ENCODE data around the gene TMEM72.
A peak's percentile ranks its signal among the peaks of the same experiment; 100 is the strongest.

Gene TMEM72

DNA sequence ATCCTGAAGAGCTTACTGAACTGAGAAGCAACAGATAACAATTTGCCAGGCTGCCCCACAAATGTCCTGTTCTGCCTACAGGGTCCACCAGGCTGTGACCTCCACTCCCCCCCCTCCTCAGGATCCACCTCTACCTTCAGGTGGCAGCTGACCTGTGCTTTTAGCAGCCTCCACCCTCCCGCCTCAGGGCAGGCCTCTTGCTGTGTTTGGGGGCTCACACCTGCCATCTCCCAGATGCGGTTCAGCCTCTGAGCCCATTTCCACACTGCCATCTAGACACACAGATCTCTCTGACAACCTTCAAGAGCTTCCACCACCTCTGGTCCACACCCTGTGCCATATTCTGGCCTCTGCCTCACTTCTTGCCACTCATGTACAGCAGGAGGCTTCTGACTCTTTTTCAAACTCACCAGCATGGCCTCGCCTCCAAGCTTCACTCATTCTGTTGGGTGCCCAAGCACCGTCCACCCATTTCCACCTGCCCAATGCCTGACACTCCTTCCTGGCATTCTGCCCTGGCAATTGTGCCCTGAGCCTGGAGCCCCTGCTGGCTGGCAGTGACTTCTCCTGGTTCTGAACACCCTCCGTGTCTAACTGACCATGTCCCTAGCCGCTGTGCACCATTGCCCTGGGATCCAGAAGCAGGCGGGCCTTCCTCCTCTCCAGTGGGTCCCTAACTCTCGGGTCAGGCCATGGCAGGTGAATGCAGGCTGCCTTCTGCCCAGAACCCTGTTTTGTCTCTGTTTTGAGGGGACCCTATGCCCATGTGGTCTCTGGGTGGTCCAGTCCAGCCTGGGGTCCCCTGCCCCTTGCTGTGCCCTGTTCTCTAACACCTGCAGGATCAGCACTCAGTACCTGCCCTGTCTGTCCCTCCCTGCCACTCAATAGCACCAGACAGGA is 18.5 kb downstream of the TMEM72 start:
- TF ChIP-seq CTCF (IDR thresholded peaks at IDR 0.05; ENCODE audit: low read depth, low read length, missing control alignments): no peak
- in situ Hi-C loops (cut with HindIII; ENCODE audit: low sequenced_read_pairs): no loop called here

GRCh38 chr10:44930904-44931620 is 19.9 kb downstream of the TMEM72 start:
- DNase-seq (ENCODE audit: low read depth): no peak
- no peak for TF ChIP-seq CTCF (IDR thresholded peaks at IDR 0.05; ENCODE audit: low read depth, low read length, missing control alignments)
- H3K4me3 ChIP-seq (ENCODE audit: low read depth, low read length): no peak overlapping the region
- in situ Hi-C loops (cut with HindIII; ENCODE audit: low sequenced_read_pairs): no loop called here

More for the DNA sequence above, 18.5 kb downstream of the TMEM72 start:
- no peak overlapping the region for H3K4me3 ChIP-seq (ENCODE audit: low read depth, low read length)
- no peak for DNase-seq (ENCODE audit: low read depth)

- DNase-seq (ENCODE audit: low read depth): no peak
- TF ChIP-seq CTCF (IDR thresholded peaks at IDR 0.05; ENCODE audit: low read depth, low read length, missing control alignments): no peak
- in situ Hi-C loops (cut with HindIII; ENCODE audit: low sequenced_read_pairs): no loop called here
- H3K4me3 ChIP-seq (ENCODE audit: low read depth, low read length): no peak overlapping the region
Measured at GRCh38 chr10:44931621-44932516, 20.7 kb downstream of the TMEM72 start.

GRCh38 chr10:44932517-44933450 is 21.6 kb downstream of the TMEM72 start:
- peak; percentile 60 for DNase-seq (ENCODE audit: low read depth)
- peak; percentile 98 for TF ChIP-seq CTCF (IDR thresholded peaks at IDR 0.05; ENCODE audit: low read depth, low read length, missing control alignments)
- no peak overlapping the region for H3K4me3 ChIP-seq (ENCODE audit: low read depth, low read length)
- in situ Hi-C loops (cut with HindIII; ENCODE audit: low sequenced_read_pairs): no loop called here

DNA sequence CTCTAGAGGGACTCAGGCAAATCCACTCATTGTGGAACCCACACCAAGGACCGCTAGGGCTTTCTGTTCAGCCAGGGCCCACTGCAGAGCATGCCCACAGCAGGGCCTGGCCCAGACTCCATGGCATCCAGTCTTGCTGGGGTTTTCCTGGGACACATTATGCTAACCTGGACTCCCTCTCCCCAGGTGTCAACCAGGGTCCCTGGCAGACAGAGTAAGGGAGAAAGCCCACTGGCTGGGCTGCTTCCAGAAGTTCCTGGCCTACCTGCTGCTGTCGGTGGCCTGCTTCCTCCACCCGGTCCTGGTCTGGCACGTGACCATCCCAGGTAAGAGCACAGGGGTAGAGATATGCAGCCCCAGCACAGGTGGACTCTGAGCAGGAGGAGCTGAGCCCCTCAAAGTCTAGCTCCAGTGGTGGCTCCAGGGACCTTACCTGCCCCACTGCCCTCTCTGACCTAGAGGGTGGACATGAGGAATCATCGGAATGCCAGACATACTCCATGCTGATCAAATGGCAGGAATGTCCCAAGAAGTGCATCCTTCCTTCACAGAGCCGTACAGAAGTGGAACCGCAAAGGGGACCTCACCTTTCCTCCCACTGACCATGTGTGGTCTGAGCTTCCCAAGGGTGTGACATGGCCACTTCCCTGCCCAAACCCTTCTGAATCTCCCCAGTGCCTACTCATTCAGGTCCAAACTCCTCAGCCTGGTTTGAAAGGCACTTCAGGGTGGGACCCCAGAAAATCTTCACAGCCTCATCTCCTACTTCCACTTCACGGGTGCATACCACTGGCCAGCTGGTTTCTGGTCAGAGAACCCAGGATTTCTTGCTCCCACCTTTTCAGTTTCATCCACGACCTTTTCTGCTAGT is 22.5 kb downstream of the TMEM72 start:
- DNase-seq (ENCODE audit: low read depth): no peak
- in situ Hi-C loops (cut with HindIII; ENCODE audit: low sequenced_read_pairs): no loop called here
- no peak for TF ChIP-seq CTCF (IDR thresholded peaks at IDR 0.05; ENCODE audit: low read depth, low read length, missing control alignments)
- H3K4me3 ChIP-seq (ENCODE audit: low read depth, low read length): no peak overlapping the region

Measured in astrocyte of the cerebellum (primary cell).